ENCODE data around the gene PP2D1.

The PP2D1 gene

DNA sequence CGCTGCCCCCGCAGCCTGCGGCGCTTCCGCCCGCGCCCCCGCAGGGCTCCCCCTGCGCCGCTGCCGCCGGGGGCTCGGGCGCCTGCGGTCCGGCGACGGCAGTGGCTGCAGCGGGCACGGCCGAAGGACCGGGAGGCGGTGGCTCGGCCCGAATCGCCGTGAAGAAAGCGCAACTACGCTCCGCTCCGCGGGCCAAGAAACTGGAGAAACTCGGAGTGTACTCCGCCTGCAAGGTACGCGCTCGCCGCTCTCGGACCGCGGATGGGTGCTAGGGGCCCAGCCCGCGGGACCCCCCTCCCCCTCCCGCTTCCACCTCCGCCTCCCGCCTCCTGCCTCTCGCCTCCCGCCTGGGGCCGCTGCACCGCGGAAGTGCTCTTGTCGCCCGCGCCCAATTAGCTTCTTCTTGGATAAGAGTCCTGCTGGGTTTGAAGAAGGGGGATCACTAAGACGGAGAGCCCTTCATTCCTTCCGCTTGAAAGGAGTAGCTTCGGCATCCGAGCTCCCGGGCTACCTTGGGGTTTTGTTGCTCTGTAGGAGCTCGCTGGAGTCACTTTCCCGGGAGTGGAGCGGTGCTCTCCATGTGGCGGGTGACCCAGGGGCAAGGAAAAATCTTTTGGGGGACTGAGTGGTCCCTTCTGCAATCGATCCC lies 28.6 kb upstream of the PP2D1 start:
- H3K9ac ChIP-seq (ENCODE audit: low read length) = peak overlapping the region; percentile 66
- peak overlapping the region; percentile 71 for H3K27ac ChIP-seq (ENCODE audit: low read length)
- peaks cover 17% of the 10 kb centered on the region for H3K79me2 ChIP-seq (ENCODE audit: low read length)
- peak overlapping the region; percentile 86 for H3K4me2 ChIP-seq (ENCODE audit: low read length)
- no peaks in the 10 kb centered on the region for H3K9me3 ChIP-seq (ENCODE audit: insufficient read depth, low read length)
- no peak overlapping the region for H2AFZ ChIP-seq (ENCODE audit: low read depth, low read length)
- H3K4me3 ChIP-seq (ENCODE audit: low read length) = peak overlapping the region; percentile 80
- H3K36me3 ChIP-seq (replicated peaks; ENCODE audit: low read depth, low read length) = no peaks in the 10 kb centered on the region
- TF ChIP-seq, protein P1, sequence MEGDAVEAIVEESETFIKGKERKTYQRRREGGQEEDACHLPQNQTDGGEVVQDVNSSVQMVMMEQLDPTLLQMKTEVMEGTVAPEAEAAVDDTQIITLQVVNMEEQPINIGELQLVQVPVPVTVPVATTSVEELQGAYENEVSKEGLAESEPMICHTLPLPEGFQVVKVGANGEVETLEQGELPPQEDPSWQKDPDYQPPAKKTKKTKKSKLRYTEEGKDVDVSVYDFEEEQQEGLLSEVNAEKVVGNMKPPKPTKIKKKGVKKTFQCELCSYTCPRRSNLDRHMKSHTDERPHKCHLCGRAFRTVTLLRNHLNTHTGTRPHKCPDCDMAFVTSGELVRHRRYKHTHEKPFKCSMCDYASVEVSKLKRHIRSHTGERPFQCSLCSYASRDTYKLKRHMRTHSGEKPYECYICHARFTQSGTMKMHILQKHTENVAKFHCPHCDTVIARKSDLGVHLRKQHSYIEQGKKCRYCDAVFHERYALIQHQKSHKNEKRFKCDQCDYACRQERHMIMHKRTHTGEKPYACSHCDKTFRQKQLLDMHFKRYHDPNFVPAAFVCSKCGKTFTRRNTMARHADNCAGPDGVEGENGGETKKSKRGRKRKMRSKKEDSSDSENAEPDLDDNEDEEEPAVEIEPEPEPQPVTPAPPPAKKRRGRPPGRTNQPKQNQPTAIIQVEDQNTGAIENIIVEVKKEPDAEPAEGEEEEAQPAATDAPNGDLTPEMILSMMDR (IDR thresholded peaks at IDR 0.05; ENCODE audit: low read depth, low read length) = peak; percentile 31
- no peak for TF ChIP-seq EZH2phosphoT487 (IDR thresholded peaks at IDR 0.05; ENCODE audit: low read depth)
- H3K27me3 ChIP-seq (ENCODE audit: low read depth, low read length) = no peaks in the 10 kb centered on the region
- H3K4me1 ChIP-seq (ENCODE audit: low read length) = peaks cover 30% of the 10 kb centered on the region
- peaks cover 9% of the 10 kb centered on the region; the same call in 1 of the 2 replicates for H4K20me1 ChIP-seq (ENCODE audit: insufficient read depth, low read length)

DNA sequence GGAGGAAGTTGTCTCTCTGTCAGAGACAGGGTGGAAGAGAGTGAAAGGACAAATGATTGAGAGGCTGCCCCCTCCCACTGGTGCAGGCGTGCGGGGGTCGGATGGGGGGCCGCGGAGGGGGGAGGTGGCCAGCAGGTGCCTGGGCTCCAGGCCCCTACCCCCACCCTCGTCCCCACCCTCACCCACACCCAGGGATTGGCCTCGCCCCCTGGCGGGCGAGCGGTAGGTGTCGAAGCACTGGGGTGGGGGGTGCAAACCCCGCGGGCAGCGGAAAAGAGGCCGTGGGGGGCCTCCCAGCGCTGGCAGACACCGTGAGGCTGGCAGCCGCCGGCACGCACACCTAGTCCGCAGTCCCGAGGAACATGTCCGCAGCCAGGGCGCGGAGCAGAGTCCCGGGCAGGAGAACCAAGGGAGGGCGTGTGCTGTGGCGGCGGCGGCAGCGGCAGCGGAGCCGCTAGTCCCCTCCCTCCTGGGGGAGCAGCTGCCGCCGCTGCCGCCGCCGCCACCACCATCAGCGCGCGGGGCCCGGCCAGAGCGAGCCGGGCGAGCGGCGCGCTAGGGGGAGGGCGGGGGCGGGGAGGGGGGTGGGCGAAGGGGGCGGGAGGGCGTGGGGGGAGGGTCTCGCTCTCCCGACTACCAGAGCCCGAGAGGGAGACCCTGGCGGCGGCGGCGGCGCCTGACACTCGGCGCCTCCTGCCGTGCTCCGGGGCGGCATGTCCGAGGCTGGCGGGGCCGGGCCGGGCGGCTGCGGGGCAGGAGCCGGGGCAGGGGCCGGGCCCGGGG lies 27.9 kb upstream of the PP2D1 start, which contains the start of gene KAT2B:
Gene KAT2B, plus strand, starts transcription at position 682 of the 783 bp plus-strand sequence. Its CDS starts 32 bp downstream, at position 714.
- TF ChIP-seq, protein P1 (IDR thresholded peaks at IDR 0.05; ENCODE audit: low read depth, low read length) = peak; percentile 66
- no peak for TF ChIP-seq EZH2phosphoT487 (IDR thresholded peaks at IDR 0.05; ENCODE audit: low read depth)
- Histone ChIP-seq H3K4me2 (ENCODE audit: low read length) (peak within 1 kb of the TSS; percentile 88), H3K36me3 (replicated peaks; ENCODE audit: low read depth, low read length) (no peaks in the 10 kb centered on the region), H2AFZ (ENCODE audit: low read depth, low read length) (peak within 1 kb of the TSS; percentile 89), H3K9ac (ENCODE audit: low read length) (peak within 1 kb of the TSS; percentile 84), H3K79me2 (ENCODE audit: low read length) (peaks cover 15% of the 10 kb centered on the region), H3K9me3 (ENCODE audit: insufficient read depth, low read length) (no peaks in the 10 kb centered on the region), H3K27me3 (ENCODE audit: low read depth, low read length) (no peaks in the 10 kb centered on the region), H3K4me1 (ENCODE audit: low read length) (peaks cover 30% of the 10 kb centered on the region), H3K27ac (ENCODE audit: low read length) (peak within 1 kb of the TSS; percentile 76), H3K4me3 (ENCODE audit: low read length) (peak within 1 kb of the TSS; percentile 80), H4K20me1 (ENCODE audit: insufficient read depth, low read length) (peaks cover 9% of the 10 kb centered on the region; the same call in 1 of the 2 replicates)

DNA sequence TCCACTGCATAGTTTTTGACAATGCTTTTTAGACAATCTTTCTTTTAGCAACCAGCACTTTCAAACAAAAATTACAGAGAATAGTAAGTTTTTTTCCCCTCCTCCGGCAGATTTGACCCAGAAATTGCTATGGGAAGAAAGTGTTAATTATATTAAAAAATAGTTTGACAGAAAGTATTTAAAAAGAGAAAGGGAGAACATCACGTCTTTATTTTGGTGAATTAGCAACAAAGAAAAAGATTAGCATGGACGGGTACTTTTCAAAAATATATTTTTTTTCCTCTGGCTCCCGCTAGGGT lies 27.4 kb upstream of the PP2D1 start:
- H3K36me3 ChIP-seq (replicated peaks; ENCODE audit: low read depth, low read length) = no peaks in the 10 kb centered on the region
- H3K79me2 ChIP-seq (ENCODE audit: low read length) = peaks cover 10% of the 10 kb centered on the region
- H3K9me3 ChIP-seq (ENCODE audit: insufficient read depth, low read length) = no peaks in the 10 kb centered on the region
- peaks cover 9% of the 10 kb centered on the region; the same call in 1 of the 2 replicates for H4K20me1 ChIP-seq (ENCODE audit: insufficient read depth, low read length)
- H3K4me3 ChIP-seq (ENCODE audit: low read length) = peak overlapping the region; percentile 80
- H3K9ac ChIP-seq (ENCODE audit: low read length) = peak overlapping the region; percentile 84
- H3K27ac ChIP-seq (ENCODE audit: low read length) = peak overlapping the region; percentile 76
- TF ChIP-seq, protein P1 (IDR thresholded peaks at IDR 0.05; ENCODE audit: low read depth, low read length) = no peak
- no peak for TF ChIP-seq EZH2phosphoT487 (IDR thresholded peaks at IDR 0.05; ENCODE audit: low read depth)
- peaks cover 27% of the 10 kb centered on the region for H3K4me1 ChIP-seq (ENCODE audit: low read length)
- H2AFZ ChIP-seq (ENCODE audit: low read depth, low read length) = peak overlapping the region; percentile 89
- H3K4me2 ChIP-seq (ENCODE audit: low read length) = peak overlapping the region; percentile 88
- no peaks in the 10 kb centered on the region for H3K27me3 ChIP-seq (ENCODE audit: low read depth, low read length)
